Astrocyte (in vitro differentiated cells and primary cell): ENCODE results near the gene CSF2.

Source experiments
- CTCF ChIP-seq: IDR thresholded peaks from 2 replicates; pipeline ENCODE4 v1.5.1; 2011; ENCODE audit warnings: low read depth, mild to moderate bottlenecking, inconsistent platforms, low read length, moderate library complexity; ENCODE audit not compliant: insufficient read depth
- EZH2 ChIP-seq: IDR thresholded peaks from 2 replicates; pipeline ENCODE4 v1.6.1; 2012; ENCODE audit warnings: mild to moderate bottlenecking, low read length, inconsistent platforms; ENCODE audit not compliant: insufficient read depth

- TF ChIP-seq CTCF (no peak), EZH2 (no peak)
Observed at GRCh38 chr5:132103332-132103951, 29.9 kb downstream of the CSF2 start.
